Thyroid gland (tissue), 4 donors: Measurements from ENCODE around the gene PSD2.

Experiments
- POLR2A ChIP-seq, 2 donors: fragments of 450-650 bp; IDR thresholded peaks; one replicate each; pipeline ENCODE4 v1.6.1; 2017; ENCODE audit warnings: antibody characterized with exemption in 2 of 2, mild to moderate bottlenecking in 2 of 2, moderate library complexity in 1 of 2
- TF ChIP-seq, protein P1 (sequence below), 6 experiments: fragments of 200-600 bp in 3 of 6; fragments of 450-650 bp in 3 of 6; sonication (generic) in 3 of 6; IDR thresholded peaks; one replicate each; pipeline ENCODE4 v1.5.1; 2016 to 2019; ENCODE audit warnings: antibody characterized with exemption in 6 of 6, mild to moderate bottlenecking in 2 of 6, inconsistent platforms in 1 of 6, moderate library complexity in 1 of 6

DNA sequence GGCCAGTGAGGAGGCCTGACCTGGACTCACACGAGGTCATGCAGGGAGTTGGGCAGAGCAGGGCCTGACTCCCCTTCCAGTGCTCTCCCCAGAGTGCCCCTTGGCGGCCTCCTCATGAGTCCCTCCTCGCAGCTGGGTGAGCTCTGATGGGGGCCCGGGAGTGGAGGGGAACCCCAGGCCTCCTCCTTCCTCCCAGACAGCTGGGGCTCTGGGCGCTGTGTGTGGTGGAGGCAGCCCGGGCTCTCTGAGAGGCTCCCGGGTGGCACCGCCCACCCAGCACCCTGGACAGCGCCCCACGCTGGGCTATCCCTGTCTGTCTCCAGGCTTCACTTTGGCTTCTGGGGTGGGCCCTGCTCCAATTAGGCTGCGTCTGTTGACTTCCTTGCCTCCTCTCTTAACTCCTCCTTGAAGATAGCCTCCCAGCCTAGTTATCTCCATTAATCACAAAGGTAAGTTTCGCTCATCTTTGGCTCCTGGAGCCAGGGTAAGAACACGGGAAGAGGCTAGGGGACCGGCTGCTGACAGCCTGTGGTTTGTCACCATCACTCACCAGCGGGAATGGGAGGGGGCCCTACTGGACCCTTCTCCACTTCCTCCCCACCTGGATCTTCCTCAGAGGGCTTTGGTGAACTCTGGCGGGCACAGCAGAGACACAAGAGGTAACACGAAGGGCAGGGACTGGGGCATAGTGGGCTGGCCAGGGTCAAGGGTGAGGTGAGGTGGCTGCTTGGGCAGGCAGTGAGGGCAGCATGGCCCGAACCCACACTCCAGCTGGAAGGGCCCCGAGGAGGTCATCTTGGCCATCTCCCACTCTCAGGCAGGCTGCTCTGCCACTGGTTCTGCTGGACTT lies 13.1 kb downstream of the PSD2 start:
- TF ChIP-seq, protein P1, sequence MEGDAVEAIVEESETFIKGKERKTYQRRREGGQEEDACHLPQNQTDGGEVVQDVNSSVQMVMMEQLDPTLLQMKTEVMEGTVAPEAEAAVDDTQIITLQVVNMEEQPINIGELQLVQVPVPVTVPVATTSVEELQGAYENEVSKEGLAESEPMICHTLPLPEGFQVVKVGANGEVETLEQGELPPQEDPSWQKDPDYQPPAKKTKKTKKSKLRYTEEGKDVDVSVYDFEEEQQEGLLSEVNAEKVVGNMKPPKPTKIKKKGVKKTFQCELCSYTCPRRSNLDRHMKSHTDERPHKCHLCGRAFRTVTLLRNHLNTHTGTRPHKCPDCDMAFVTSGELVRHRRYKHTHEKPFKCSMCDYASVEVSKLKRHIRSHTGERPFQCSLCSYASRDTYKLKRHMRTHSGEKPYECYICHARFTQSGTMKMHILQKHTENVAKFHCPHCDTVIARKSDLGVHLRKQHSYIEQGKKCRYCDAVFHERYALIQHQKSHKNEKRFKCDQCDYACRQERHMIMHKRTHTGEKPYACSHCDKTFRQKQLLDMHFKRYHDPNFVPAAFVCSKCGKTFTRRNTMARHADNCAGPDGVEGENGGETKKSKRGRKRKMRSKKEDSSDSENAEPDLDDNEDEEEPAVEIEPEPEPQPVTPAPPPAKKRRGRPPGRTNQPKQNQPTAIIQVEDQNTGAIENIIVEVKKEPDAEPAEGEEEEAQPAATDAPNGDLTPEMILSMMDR (IDR thresholded peaks at IDR 0.05) = no peak
- no peak for TF ChIP-seq POLR2A (IDR thresholded peaks at IDR 0.05)
